BJ (cell line): ENCODE data around the gene CPLX1. TPM values are rescaled to one million over a fixed set of nuclear protein-coding genes. Genes with fewer than 3 reads are reported as not detected.
"Not testable (repeated sequence)": the region's sequence is repeated elsewhere in the genome, so short reads cannot be mapped to it uniquely, and the experiment has no call there.

Source experiments
- CTCF ChIA-PET: fragments of 350-600 bp; formaldehyde crosslinking; extraction: SDS; loops from one replicate; lab custom pipeline; 2021; ENCODE audit warnings: antibody characterized with exemption, inconsistent platforms; lab: Yijun Ruan, JAX
- POLR2A ChIA-PET: fragments of 300-600 bp; sonication (Branson Sonifier 250); formaldehyde crosslinking; extraction: SDS; loops from one replicate; lab custom pipeline; 2021; ENCODE audit warnings: antibody characterized with exemption; lab: Charles Lee
- DNase-seq: peaks from one replicate; pipeline ENCODE4 v3.0.0-alpha.2; 2011; ENCODE audit warnings: low read depth
- H3K27me3 ChIP-seq: 2 replicates; pipeline ENCODE4 v1.6.0; 2011; ENCODE audit warnings: low read length; ENCODE audit not compliant: control insufficient read depth, insufficient read depth
- H3K36me3 ChIP-seq: 2 replicates; pipeline ENCODE4 v1.5.1; 2011; ENCODE audit warnings: low read length; ENCODE audit not compliant: control insufficient read depth, insufficient read depth
- H3K4me3 ChIP-seq: 2 replicates; pipeline ENCODE4 v1.5.1; 2011; ENCODE audit warnings: low read depth, mild to moderate bottlenecking, control low read depth, low read length
- polyA plus RNA-seq: library from polyadenylated mRNA; depleted of rRNA; stranded (reverse); fragments of >200 nt; gene quantifications from 2 replicates; pipeline ENCODE4 v1.2.3, GENCODE V29; 2011
- TF ChIP-seq, protein P1 (sequence below): IDR thresholded peaks from 2 replicates; pipeline ENCODE4 v1.5.1; 2011; ENCODE audit warnings: low read depth, mild to moderate bottlenecking, control low read depth, inconsistent platforms, low read length, moderate library complexity; ENCODE audit not compliant: insufficient read depth

CPLX1 gene
- polyA plus RNA-seq, 1 experiment, result 0.15 TPM

DNA sequence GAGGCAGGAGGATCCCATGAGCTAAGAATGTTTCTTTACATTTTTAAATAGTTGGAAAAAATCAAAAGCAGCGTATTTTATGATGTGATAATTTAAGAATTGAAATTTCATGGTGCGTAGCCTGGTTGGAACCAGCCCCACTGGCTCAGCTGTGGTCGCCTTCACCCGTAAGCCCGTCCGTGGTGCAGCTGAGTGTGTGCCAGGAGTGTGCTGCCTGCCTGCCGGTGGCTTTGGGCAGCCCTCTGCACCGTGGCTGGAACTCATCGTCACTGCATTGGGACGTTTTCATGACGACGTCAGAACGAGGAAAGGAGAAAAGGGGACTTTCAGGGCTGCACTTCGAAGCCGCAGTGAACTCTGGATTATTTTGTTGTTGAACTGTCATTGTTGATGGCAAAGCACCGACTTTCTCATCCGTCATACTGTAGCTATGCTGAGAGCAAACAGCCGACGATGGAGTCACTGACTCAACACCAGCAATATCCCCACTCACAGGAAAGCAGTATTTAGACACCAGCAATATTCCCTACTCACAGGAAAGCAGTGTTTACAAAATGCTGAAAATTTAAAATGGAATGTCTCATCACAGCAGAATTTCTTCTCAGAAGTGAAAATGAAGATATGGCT lies 85.2 kb downstream of the CPLX1 start:
- POLR2A ChIA-PET, result no interaction called here
- no peak overlapping the region for H3K4me3 ChIP-seq
- DNase-seq, result no peak
- TF ChIP-seq, protein P1, sequence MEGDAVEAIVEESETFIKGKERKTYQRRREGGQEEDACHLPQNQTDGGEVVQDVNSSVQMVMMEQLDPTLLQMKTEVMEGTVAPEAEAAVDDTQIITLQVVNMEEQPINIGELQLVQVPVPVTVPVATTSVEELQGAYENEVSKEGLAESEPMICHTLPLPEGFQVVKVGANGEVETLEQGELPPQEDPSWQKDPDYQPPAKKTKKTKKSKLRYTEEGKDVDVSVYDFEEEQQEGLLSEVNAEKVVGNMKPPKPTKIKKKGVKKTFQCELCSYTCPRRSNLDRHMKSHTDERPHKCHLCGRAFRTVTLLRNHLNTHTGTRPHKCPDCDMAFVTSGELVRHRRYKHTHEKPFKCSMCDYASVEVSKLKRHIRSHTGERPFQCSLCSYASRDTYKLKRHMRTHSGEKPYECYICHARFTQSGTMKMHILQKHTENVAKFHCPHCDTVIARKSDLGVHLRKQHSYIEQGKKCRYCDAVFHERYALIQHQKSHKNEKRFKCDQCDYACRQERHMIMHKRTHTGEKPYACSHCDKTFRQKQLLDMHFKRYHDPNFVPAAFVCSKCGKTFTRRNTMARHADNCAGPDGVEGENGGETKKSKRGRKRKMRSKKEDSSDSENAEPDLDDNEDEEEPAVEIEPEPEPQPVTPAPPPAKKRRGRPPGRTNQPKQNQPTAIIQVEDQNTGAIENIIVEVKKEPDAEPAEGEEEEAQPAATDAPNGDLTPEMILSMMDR, result no peak
- H3K27me3 ChIP-seq, result no peaks in the 10 kb centered on the region
- CTCF ChIA-PET, result interaction anchor here (0.9 to 3.0 kb wide), 6 partner anchors 12 to 246 kb away, joined by 3 to 28 read pairs (median 7); partner anchors contain the start of gene IDUA
- H3K36me3 ChIP-seq, result peaks cover 12% of the 10 kb centered on the region

- H3K27me3 ChIP-seq, result no peaks in the 10 kb centered on the region
- POLR2A ChIA-PET, result no interaction called here
- DNase-seq, result no peak
- CTCF ChIA-PET, result interaction anchor here (2.5 kb wide), 1 partner anchor 17 kb away, joined by 5 read pairs; no protein-coding TSS in a partner anchor
- TF ChIP-seq, protein P1, result no peak
- peaks cover 17% of the 10 kb centered on the region for H3K36me3 ChIP-seq
- H3K4me3 ChIP-seq, result no peak overlapping the region
These were observed 85.9 kb downstream of the CPLX1 start for GRCh38 chr4:740011-740410.

DNA sequence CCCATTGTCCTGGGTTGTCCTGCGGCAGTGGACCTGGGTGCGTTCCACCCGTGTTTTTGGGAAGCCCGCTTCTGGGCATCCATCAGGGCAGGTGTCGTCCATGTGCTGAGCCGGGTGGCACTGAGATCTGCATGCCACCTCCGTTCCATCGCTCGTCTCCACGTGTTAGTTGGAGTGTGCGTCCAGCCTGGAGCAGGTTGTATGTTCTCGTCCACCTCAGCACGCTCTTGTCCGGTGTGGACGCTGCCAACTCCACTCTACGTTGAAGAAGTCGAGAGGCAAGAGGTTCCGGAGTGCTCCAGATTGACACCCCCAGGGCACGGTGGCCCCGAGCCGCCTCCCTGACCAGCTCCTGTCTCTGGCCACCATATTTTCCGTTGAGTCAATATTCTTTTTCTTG lies 86.4 kb downstream of the CPLX1 start:
- Histone ChIP-seq H3K36me3 (peaks cover 20% of the 10 kb centered on the region), H3K27me3 (no peaks in the 10 kb centered on the region), H3K4me3 (no peak overlapping the region)
- POLR2A ChIA-PET, result no interaction called here
- no peak for DNase-seq
- CTCF ChIA-PET, result interaction anchor here (2.5 kb wide), 1 partner anchor 17 kb away, joined by 5 read pairs; no protein-coding TSS in a partner anchor
- TF ChIP-seq, protein P1, result no peak

GRCh38 chr4:738781-739280 lies 87.1 kb downstream of the CPLX1 start:
- DNase-seq, result no peak
- ChIA-PET POLR2A (no interaction called here), CTCF (interaction anchor here (2.5 kb wide), 1 partner anchor 18 kb away, joined by 5 read pairs; no protein-coding TSS in a partner anchor)
- Histone ChIP-seq H3K27me3 (no peaks in the 10 kb centered on the region), H3K4me3 (no peak overlapping the region), H3K36me3 (peaks cover 23% of the 10 kb centered on the region)
- TF ChIP-seq, protein P1, result no peak

- POLR2A ChIA-PET, H3K27me3 ChIP-seq, DNase-seq, CTCF ChIA-PET, H3K4me3 ChIP-seq: not testable (repeated sequence)
- peaks cover 35% of the 10 kb centered on the region for H3K36me3 ChIP-seq
These were observed 89.4 kb downstream of the CPLX1 start for GRCh38 chr4:736561-736960.
